Stimulated activated CD8-positive, alpha-beta memory T cell treated with anti-CD3 and anti-CD28 coated beads, Interleukin-15, amount 100 ng/mL, for 24 hours (primary cell): ENCODE results near the gene CTNNA3.

Experiments
- DNase-seq: peaks from one replicate; pipeline ENCODE4 v3.0.0-alpha.2; 2020; ENCODE audit warnings: low read depth

CTNNA3 gene

DNA sequence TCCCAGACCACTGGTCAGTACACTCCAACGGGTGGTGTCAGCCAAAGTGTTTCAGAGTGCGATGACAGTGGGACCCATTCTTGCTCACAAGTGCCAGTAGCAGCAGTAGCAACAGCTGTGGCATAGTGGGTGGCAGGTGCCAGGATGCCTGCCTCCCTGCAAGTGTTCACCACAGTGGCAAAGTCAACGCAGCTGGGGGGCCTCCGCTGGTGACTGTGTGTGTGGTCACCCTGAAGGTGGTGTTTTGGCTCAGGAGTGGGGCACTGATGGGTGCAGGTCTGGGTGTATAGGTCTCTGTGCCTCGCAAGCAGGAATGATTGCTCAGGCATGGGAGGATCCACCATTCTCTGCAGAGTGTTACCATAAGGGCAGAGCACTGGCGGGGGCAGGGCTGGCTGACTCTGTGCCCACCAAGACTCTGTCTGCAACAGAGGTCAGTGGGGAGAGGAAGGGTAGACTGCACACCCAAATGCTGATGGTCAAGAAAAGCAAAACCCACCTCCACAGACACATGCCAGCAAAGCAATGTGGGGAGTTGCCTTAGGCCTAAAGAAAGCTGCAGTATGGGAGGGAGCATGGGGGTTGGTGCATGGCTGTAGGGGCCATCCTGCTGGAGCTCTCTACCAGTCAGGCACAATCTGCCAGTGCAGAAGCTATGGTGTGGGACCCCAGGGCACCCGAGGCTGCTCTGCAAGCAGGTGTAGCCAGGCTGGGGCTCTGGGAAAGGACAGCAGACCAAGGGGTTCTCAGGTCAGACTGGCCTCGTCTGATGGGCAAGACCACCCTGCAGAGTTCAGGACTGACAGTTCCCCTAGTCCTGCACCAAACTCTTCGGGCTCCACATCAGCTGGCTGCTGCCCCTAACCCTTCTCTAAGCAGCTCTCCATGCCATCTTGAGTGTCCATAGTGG is 368.1 kb downstream of the CTNNA3 start:
- no peak for DNase-seq

GRCh38 chr10:67319976-67320375 is 376.0 kb downstream of the CTNNA3 start:
- DNase-seq, result no peak

GRCh38 chr10:67308912-67309311 is 387.1 kb downstream of the CTNNA3 start:
- no peak for DNase-seq

GRCh38 chr10:67306588-67307205 is 389.3 kb downstream of the CTNNA3 start:
- no peak for DNase-seq

DNA sequence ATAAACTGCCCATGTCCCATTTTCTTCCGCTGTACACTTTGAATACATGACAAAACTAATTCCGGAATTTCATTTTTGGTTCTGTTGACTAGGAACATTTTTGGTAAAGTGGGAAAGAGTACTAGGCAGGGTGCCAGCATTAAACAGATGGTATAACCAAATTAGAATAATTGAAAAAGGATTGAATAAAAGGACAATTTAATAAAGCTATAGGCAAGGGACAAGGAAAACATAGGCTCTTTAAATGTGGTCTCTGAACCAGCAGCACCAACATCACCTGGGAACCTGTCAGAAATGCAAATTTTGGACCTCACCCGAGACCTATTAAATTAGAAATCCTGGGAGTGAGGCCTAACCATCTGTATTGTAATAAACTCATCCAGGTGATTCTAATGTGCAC is 393.3 kb downstream of the CTNNA3 start:
- DNase-seq, result no peak

DNA sequence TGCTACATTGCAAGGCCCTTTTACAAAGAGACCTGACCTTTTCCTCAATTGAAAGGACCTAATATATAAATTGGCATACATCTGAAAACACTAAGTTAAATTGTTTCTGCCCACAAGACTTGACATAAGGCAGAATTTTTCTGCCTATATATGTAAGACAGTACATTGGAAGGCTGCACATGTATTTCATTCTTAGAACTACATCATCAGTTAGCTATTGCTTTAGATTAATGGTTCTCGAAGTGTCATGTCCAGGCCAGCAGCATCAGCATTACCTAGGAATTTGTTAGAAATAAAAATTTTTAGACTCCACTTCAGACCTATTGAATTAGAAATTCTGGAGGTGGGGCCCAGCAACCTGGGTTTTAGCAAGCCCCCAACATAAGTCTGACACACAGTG is 396.2 kb downstream of the CTNNA3 start:
- no peak for DNase-seq

GRCh38 chr10:67297637-67298181 is 398.3 kb downstream of the CTNNA3 start:
- no peak for DNase-seq

DNA sequence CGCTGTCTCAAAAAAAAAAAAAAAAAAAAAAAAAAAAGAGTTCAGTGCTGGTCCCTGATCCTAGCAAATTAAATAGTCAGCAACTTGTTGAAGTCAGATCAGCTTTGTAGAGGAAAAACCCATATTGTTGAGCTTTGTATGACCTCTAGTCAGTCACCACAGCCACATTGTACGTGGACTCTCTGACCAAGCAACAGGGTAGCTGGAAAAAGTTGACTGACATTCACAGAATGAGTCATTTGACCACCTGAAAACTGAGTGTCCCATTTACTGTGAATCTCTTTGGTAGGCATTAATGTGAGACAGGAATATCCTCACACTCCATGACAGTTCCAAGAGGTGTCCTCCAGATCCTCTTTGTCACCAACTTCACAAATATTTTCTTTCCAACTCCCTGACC is 399.1 kb downstream of the CTNNA3 start:
- no peak for DNase-seq

- no peak for DNase-seq
Observed at GRCh38 chr10:67288688-67289410, 407.1 kb downstream of the CTNNA3 start.

- no peak for DNase-seq
Observed at GRCh38 chr10:67284589-67284988, 411.4 kb downstream of the CTNNA3 start.

GRCh38 chr10:67282871-67283270 is 413.1 kb downstream of the CTNNA3 start:
- DNase-seq, result no peak

DNA sequence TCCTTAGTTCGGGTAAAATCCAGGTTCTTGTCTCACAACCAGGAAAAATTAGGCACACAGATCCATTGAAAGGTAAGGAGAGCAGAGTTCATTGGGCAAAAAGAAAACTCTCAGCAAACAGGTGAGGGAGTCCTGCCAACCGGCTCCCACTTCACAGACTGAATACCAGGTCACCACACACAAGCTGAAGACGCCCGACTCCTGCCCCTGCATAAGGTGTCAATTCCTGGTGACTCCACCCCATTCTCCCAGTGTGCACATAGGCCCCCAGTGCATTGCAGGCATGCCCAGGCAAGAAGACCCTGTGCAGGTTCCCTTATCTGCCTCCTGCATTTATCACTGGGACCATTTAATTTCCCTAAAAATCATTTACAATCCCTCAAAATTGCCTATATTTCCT is 415.6 kb downstream of the CTNNA3 start:
- DNase-seq, result no peak

DNA sequence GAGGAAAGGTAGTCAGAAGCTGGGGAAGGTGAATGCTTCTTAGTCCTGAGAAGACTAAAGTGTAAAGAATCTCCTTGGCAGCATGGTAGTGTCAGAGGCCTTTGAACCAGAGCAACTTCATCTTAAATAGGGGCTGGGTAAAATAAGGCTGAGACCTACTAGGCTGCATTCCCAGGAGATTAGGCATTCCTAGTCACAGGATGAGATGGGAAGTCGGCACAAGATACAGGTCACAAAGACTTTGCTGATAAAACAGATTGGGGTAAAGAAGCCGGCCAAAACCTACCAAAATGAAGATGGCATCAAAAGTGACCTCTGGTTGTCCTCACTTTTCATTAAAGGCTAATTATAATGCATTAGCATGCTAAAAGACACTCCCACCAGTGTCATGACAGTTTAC is 418.6 kb downstream of the CTNNA3 start:
- no peak for DNase-seq

DNA sequence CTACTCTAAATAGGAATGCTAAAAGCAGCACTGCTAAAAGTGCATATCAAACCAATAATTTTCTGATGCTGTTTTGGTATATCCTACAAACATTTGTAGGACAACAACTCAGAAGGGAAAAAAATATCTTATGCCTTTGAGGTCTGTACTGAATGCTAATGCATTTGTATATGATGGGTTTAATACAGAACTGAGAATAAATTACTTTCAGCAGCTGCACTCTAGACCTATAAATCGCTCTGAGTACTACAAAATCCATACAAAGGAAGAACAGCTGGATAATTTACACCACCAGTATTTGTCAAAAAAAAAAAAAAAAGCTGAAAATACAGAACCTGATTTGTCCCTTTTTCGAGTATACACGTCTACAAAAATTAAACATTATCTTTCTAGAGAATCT is 426.2 kb downstream of the CTNNA3 start:
- DNase-seq, result no peak

DNA sequence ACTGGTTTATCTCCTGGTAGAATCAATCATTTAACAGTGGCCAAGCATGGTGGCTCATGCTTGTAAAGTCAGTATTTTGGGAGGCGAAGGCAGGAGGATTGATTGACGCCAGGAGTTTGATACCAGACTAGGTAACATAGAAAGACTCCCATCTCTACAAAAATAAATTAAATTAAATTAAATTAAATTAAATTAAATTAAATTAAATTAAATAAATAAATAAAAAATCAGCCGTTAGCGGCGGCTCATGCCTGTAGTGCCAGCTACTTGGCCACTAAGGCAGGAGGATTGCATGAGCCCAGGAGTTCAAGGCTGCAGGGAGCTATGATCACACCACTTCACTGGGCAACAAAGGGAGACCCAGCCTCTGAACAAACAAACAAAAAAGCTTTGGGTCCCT is 427.8 kb downstream of the CTNNA3 start:
- no peak for DNase-seq

DNA sequence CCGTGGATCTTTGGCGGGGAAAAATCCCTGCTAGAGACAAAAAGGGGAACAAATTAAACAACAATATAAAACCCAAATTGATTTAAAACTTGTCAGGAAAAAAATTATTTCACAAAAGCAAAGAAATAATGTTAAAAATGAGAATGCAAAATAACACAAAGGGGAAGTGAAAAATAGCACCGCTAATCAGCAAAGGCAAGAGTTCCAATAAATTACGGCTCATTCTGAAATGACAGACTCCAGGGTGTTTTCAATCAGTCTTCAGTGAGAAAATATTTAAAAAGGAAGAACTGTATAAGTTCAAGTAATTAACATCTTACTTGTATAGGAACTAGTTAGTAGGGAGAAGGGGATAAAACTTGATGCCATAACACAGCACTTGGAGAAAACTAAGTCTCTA is 433.3 kb downstream of the CTNNA3 start:
- no peak for DNase-seq

DNA sequence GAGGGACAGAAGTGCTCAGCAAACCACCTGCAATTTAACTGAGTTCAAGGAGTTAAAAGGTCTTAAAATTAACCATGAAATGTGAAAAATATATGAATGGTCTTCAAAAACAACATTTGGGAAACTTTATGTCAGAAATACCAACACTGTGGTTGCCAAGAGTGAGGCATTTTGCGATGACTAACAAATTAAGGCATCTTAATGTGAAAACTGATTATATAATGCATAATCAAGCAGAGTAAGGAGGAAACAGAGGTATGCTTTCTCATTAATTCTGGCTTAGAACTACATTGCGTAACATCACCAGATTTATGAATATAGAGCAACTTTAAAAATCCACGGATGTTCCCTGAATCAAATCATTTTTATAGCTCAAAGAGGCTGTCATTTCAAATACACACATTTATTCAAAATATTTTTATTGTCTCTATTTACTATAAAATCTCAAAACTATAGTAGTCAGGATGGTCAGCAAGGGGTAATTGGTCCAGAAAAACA is 434.6 kb downstream of the CTNNA3 start:
- DNase-seq, result no peak

GRCh38 chr10:67259319-67259929 is 436.6 kb downstream of the CTNNA3 start:
- no peak for DNase-seq

GRCh38 chr10:67257427-67258144 is 438.4 kb downstream of the CTNNA3 start:
- no peak for DNase-seq

- no peak for DNase-seq
Observed at GRCh38 chr10:67257018-67257417, 439.0 kb downstream of the CTNNA3 start.

- no peak for DNase-seq
Observed at GRCh38 chr10:67250686-67251085, 445.3 kb downstream of the CTNNA3 start.
